Pulmonary artery endothelial cell (primary cell): Measurements from ENCODE around the gene NRAP. TPM values are rescaled to one million over a fixed set of nuclear protein-coding genes. Genes with fewer than 3 reads are reported as not detected.

Source experiments
- DNase-seq: peaks from one replicate; pipeline ENCODE4 v3.0.0-alpha.2; 2011; ENCODE audit warnings: low read depth, low spot score
- total RNA-seq: library from RNA; depleted of rRNA; stranded (reverse); fragments of >200 nt; gene quantifications from 2 replicates; pipeline ENCODE4 v1.2.3, GENCODE V29; 2014

NRAP gene
- total RNA-seq, 1 donor from 2014 or later, result not detected

- no peak for DNase-seq
These were observed 52.9 kb downstream of the NRAP start for GRCh38 chr10:113610631-113611601.

- no peak for DNase-seq
These were observed 54.1 kb downstream of the NRAP start for GRCh38 chr10:113609704-113610108.

- no peak for DNase-seq
These were observed 58.4 kb downstream of the NRAP start for GRCh38 chr10:113605268-113605978.

GRCh38 chr10:113604572-113604971 is 59.3 kb downstream of the NRAP start:
- DNase-seq, result no peak

GRCh38 chr10:113603057-113603777 is 60.6 kb downstream of the NRAP start:
- no peak for DNase-seq

GRCh38 chr10:113600569-113600968 is 63.3 kb downstream of the NRAP start:
- no peak for DNase-seq

- DNase-seq, result no peak
These were observed 69.2 kb downstream of the NRAP start for GRCh38 chr10:113594652-113595051.

GRCh38 chr10:113592380-113592779 is 71.5 kb downstream of the NRAP start:
- DNase-seq, result no peak

- DNase-seq, result no peak
These were observed 73.3 kb downstream of the NRAP start for GRCh38 chr10:113590581-113590980.

GRCh38 chr10:113589201-113589770 is 74.6 kb downstream of the NRAP start:
- no peak for DNase-seq

GRCh38 chr10:113585949-113586348 is 77.9 kb downstream of the NRAP start:
- no peak for DNase-seq

GRCh38 chr10:113583571-113583970 is 80.3 kb downstream of the NRAP start:
- no peak for DNase-seq

- DNase-seq, result no peak
These were observed 82.7 kb downstream of the NRAP start for GRCh38 chr10:113581092-113581491.

- DNase-seq, result no peak
These were observed 85.1 kb downstream of the NRAP start for GRCh38 chr10:113578773-113579172.

- DNase-seq, result no peak
These were observed 87.0 kb downstream of the NRAP start for GRCh38 chr10:113576852-113577251.

- no peak for DNase-seq
These were observed 90.5 kb downstream of the NRAP start for GRCh38 chr10:113573368-113573767.

GRCh38 chr10:113572520-113573290 is 91.1 kb downstream of the NRAP start:
- no peak for DNase-seq

- DNase-seq, result no peak
These were observed 94.3 kb downstream of the NRAP start for GRCh38 chr10:113569576-113569975.

- DNase-seq, result no peak
These were observed 97.0 kb downstream of the NRAP start for GRCh38 chr10:113566888-113567287.

- DNase-seq, result no peak
These were observed 98.5 kb downstream of the NRAP start for GRCh38 chr10:113565364-113565763.
